Measurements from ENCODE around the gene RNF17.
"Not testable (repeated sequence)": the region's sequence is repeated elsewhere in the genome, so short reads cannot be mapped to it uniquely, and the experiment has no call there.

Gene RNF17

DNA sequence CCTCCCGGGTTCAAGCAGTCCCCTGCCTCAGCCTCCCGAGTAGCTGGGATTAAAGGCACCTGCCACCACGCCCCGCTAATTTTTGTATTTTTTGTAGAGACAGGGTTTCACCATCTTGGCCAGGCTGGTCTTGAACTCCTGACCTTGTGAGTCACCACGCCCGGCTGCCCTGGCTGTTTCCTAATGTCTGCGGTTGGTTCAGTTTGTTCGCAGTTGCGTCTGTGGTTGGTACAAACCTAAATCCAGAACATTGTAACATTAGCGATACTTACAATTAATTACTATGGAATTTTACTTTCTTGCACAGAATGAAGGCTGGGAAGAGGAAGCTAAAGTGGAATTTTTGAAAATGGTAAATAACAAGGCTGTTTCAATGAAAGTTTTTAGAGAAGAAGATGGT, 38.1 kb downstream of the RNF17 start:
- H3K36me3 ChIP-seq (ENCODE audit: control insufficient read depth, insufficient read depth, low read length), result no peaks in the 10 kb centered on the region
- no peaks in the 10 kb centered on the region for H3K79me1 ChIP-seq (ENCODE audit: low read length)
- no peak overlapping the region for H3K27ac ChIP-seq (ENCODE audit: low read depth, low read length)
- H3K4me2 ChIP-seq (ENCODE audit: low read length), result no peak overlapping the region
- H3K9ac ChIP-seq (ENCODE audit: low read length), result no peak overlapping the region
- H4K5ac ChIP-seq (ENCODE audit: low read length), result no peak overlapping the region
- DNase-seq, result no peak
- no CpG with 5 or more reads among the region's 10 CpGs for WGBS (ENCODE audit: extremely low coverage, insufficient coverage, low lambda C conversion rate)
- H2BK15ac ChIP-seq (replicated peaks; ENCODE audit: low read depth), result no peak overlapping the region
- H3K23ac ChIP-seq (ENCODE audit: low read length), result no peak overlapping the region
- H2BK5ac ChIP-seq (ENCODE audit: low read length), result no peak overlapping the region
- H3K18ac ChIP-seq (ENCODE audit: low read length), result no peak overlapping the region
- no peak overlapping the region for H2AK5ac ChIP-seq (ENCODE audit: low read length)
- H3K4ac ChIP-seq (ENCODE audit: low read depth, low read length), result no peak overlapping the region
- H3K56ac ChIP-seq (ENCODE audit: low read length), result no peak overlapping the region
- no peak overlapping the region for H3K4me3 ChIP-seq (ENCODE audit: low read length)
- H3K79me2 ChIP-seq (ENCODE audit: control insufficient read depth, insufficient read depth, low read length), result no peaks in the 10 kb centered on the region
- H2BK120ac ChIP-seq (ENCODE audit: low read depth, low read length), result no peak overlapping the region
- H3K27me3 ChIP-seq (ENCODE audit: insufficient read depth, low read length, poor library complexity), result no peaks in the 10 kb centered on the region
- no peak overlapping the region for H4K8ac ChIP-seq (ENCODE audit: low read depth, low read length)
- H3K4me1 ChIP-seq (ENCODE audit: control insufficient read depth, low read depth, low read length), result no peaks in the 10 kb centered on the region

DNA sequence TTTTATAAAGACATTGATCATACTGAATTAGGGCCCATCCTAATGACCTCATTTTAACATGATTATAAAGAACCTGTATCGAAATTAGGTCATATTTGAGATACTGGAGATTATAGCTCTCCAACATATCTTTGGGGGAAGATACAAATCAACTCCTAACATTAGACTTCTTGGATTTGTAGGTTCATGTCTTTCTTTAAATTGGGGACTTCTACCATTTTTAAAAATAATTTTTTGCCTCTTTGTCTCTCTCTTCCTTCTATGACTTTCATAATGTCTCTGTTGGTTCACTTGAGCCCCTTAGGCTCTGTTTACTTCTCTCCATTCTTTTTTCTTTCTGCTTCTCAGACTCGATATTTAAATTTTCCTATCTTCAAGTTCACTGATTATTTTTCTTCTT, 57.2 kb downstream of the RNF17 start:
- Histone ChIP-seq H3K18ac (ENCODE audit: low read length) (no peak overlapping the region), H3K79me2 (ENCODE audit: control insufficient read depth, insufficient read depth, low read length) (no peaks in the 10 kb centered on the region), H3K4me1 (ENCODE audit: control insufficient read depth, low read depth, low read length) (no peaks in the 10 kb centered on the region), H3K23ac (ENCODE audit: low read length) (no peak overlapping the region), H3K79me1 (ENCODE audit: low read length) (no peaks in the 10 kb centered on the region), H4K5ac (ENCODE audit: low read length) (no peak overlapping the region), H4K8ac (ENCODE audit: low read depth, low read length) (no peak overlapping the region), H3K9ac (ENCODE audit: low read length) (no peak overlapping the region), H2BK15ac (replicated peaks; ENCODE audit: low read depth) (no peak overlapping the region), H3K27ac (ENCODE audit: low read depth, low read length) (no peak overlapping the region), H2BK5ac (ENCODE audit: low read length) (no peak overlapping the region), H3K4ac (ENCODE audit: low read depth, low read length) (no peak overlapping the region), H3K56ac (ENCODE audit: low read length) (no peak overlapping the region), H3K4me3 (ENCODE audit: low read length) (no peak overlapping the region), H2AK5ac (ENCODE audit: low read length) (no peak overlapping the region), H3K27me3 (ENCODE audit: insufficient read depth, low read length, poor library complexity) (no peaks in the 10 kb centered on the region), H3K36me3 (ENCODE audit: control insufficient read depth, insufficient read depth, low read length) (no peaks in the 10 kb centered on the region), H3K4me2 (ENCODE audit: low read length) (no peak overlapping the region), H2BK120ac (ENCODE audit: low read depth, low read length) (no peak overlapping the region)
- no CpG with 5 or more reads among the region's 2 CpGs for WGBS (ENCODE audit: extremely low coverage, insufficient coverage, low lambda C conversion rate)
- no peak for DNase-seq

DNA sequence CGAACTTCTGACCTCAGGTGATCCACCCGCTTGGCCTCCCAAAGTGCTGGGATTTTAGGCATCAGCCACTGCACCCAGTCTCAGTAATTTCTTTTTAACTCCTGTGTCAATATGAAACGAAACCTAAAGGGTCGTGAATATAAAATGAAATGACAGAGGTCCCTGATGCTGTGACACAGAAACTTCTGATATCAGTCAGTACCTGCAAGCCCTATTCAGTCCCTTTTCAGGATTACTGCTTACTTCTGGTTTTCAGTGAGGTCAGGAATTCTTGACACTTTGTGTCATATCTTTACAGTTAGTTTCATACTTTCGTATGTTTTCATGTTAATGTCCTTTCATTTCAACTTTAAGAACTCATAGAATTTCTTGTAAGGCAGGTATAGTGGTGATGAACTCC, 58.7 kb downstream of the RNF17 start:
- H3K36me3 ChIP-seq (ENCODE audit: control insufficient read depth, insufficient read depth, low read length), result no peaks in the 10 kb centered on the region
- H4K5ac ChIP-seq (ENCODE audit: low read length), result no peak overlapping the region
- no peak overlapping the region for H2AK5ac ChIP-seq (ENCODE audit: low read length)
- H3K79me2 ChIP-seq (ENCODE audit: control insufficient read depth, insufficient read depth, low read length), result no peaks in the 10 kb centered on the region
- no peak overlapping the region for H2BK15ac ChIP-seq (replicated peaks; ENCODE audit: low read depth)
- no peak overlapping the region for H2BK120ac ChIP-seq (ENCODE audit: low read depth, low read length)
- no peak for DNase-seq
- H3K18ac ChIP-seq (ENCODE audit: low read length), result no peak overlapping the region
- H3K4me1 ChIP-seq (ENCODE audit: control insufficient read depth, low read depth, low read length), result no peaks in the 10 kb centered on the region
- H3K27ac ChIP-seq (ENCODE audit: low read depth, low read length), result no peak overlapping the region
- no CpG with 5 or more reads among the region's 5 CpGs for WGBS (ENCODE audit: extremely low coverage, insufficient coverage, low lambda C conversion rate)
- no peaks in the 10 kb centered on the region for H3K27me3 ChIP-seq (ENCODE audit: insufficient read depth, low read length, poor library complexity)
- no peak overlapping the region for H3K4me3 ChIP-seq (ENCODE audit: low read length)
- no peak overlapping the region for H2BK5ac ChIP-seq (ENCODE audit: low read length)
- H3K56ac ChIP-seq (ENCODE audit: low read length), result no peak overlapping the region
- H3K4me2 ChIP-seq (ENCODE audit: low read length), result no peak overlapping the region
- H4K8ac ChIP-seq (ENCODE audit: low read depth, low read length), result no peak overlapping the region
- H3K4ac ChIP-seq (ENCODE audit: low read depth, low read length), result no peak overlapping the region
- H3K9ac ChIP-seq (ENCODE audit: low read length), result no peak overlapping the region
- H3K79me1 ChIP-seq (ENCODE audit: low read length), result no peaks in the 10 kb centered on the region
- H3K23ac ChIP-seq (ENCODE audit: low read length), result no peak overlapping the region

DNA sequence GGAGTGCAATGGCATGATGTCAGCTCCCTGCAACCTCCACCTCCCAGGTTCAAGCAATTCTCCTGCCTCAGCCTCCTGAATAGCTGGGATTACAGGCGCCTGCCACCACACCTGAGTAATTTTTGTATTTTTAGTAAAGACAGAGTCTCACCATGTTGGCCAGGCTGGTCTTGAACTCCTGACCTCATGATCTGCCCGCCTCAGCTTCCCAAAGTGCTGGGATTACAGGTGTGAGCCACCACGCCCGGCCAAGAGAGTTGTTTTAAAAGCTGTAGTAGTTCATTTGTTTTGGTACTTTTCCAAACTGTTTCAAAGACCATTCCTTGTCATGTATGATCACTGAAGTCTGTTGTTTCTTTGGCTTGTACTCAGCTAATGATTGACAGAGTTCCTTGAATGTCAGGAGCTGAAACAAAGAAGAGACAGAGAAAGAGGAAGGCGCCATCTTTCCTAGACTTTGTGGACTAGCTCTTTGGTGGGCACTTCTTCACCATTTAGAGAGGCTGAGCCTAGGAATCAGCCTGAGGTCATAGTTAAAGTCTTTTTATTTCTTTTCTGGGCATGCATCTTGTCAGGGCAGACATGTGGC, 59.2 kb downstream of the RNF17 start:
- H3K56ac ChIP-seq (ENCODE audit: low read length); H4K5ac ChIP-seq (ENCODE audit: low read length); H3K27me3 ChIP-seq (ENCODE audit: insufficient read depth, low read length, poor library complexity); H3K4me1 ChIP-seq (ENCODE audit: control insufficient read depth, low read depth, low read length); H3K4me3 ChIP-seq (ENCODE audit: low read length); H3K79me2 ChIP-seq (ENCODE audit: control insufficient read depth, insufficient read depth, low read length); H3K4ac ChIP-seq (ENCODE audit: low read depth, low read length); H3K18ac ChIP-seq (ENCODE audit: low read length); DNase-seq; H3K23ac ChIP-seq (ENCODE audit: low read length); H2BK120ac ChIP-seq (ENCODE audit: low read depth, low read length); H3K4me2 ChIP-seq (ENCODE audit: low read length); H2AK5ac ChIP-seq (ENCODE audit: low read length); H3K9ac ChIP-seq (ENCODE audit: low read length); H2BK5ac ChIP-seq (ENCODE audit: low read length); H4K8ac ChIP-seq (ENCODE audit: low read depth, low read length); H3K27ac ChIP-seq (ENCODE audit: low read depth, low read length); H2BK15ac ChIP-seq (replicated peaks; ENCODE audit: low read depth); H3K36me3 ChIP-seq (ENCODE audit: control insufficient read depth, insufficient read depth, low read length); H3K79me1 ChIP-seq (ENCODE audit: low read length): not testable (repeated sequence)
- no CpG with 5 or more reads among the region's 5 CpGs for WGBS (ENCODE audit: extremely low coverage, insufficient coverage, low lambda C conversion rate)

DNA sequence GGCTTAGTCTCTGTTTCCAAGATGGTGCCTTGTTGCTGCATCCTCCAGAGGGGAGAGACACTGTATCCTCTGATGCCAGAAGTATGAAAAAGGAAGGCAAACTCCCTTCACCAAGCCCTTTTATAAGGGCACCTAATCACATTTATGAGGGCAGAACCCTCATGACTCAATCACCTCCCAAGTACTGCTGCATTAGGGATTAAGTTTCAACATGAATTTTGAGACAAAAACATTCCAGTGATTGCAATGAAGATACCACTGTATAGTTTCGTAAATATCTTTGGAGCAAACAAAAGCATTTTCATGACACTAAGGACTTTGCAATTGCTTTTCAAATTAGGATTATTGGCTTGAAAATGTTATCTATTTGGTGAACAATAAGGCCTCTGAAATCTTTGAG, 63.8 kb downstream of the RNF17 start:
- WGBS (ENCODE audit: extremely low coverage, insufficient coverage, low lambda C conversion rate), result no CpG with 5 or more reads among the region's 1 CpG
- H3K27me3 ChIP-seq (ENCODE audit: insufficient read depth, low read length, poor library complexity), result no peaks in the 10 kb centered on the region

DNA sequence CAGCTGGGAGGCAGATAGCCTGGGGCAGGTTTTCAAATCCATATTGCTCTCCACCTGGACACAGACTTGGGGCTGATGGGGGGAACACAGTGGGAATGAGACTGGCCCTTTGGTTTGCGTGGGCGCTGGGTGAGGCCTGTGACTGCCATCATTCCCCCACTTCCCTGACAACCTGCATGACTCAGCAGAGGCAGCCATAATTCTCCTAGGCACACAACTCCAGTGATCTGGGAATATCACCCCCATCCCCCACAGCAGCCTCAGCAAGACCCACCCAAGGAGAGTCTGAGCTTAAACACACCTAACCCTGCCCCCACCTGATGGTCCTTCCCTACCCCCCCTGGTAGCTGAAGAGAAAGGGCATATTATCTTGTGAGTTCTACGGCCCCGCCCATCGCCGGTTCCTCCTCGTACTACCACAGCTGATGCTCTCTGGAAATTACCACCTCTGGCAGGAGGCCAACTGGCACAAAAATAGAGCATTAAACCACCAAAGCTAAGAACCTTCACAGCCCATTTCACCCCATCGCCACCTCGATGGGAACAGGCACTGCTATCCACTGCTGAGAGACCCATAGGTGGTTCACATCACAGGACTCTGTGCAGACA, 71.0 kb downstream of the RNF17 start:
- peak; percentile 14 for DNase-seq
- H2BK120ac ChIP-seq (ENCODE audit: low read depth, low read length), result no peak overlapping the region
- H4K8ac ChIP-seq (ENCODE audit: low read depth, low read length), result no peak overlapping the region
- H3K79me1 ChIP-seq (ENCODE audit: low read length), result no peaks in the 10 kb centered on the region
- H3K56ac ChIP-seq (ENCODE audit: low read length), result peak overlapping the region; percentile 39
- H3K27me3 ChIP-seq (ENCODE audit: insufficient read depth, low read length, poor library complexity), result no peaks in the 10 kb centered on the region
- no peak overlapping the region for H3K4ac ChIP-seq (ENCODE audit: low read depth, low read length)
- no peak overlapping the region for H4K5ac ChIP-seq (ENCODE audit: low read length)
- H3K36me3 ChIP-seq (ENCODE audit: control insufficient read depth, insufficient read depth, low read length), result no peaks in the 10 kb centered on the region
- H2BK15ac ChIP-seq (replicated peaks; ENCODE audit: low read depth), result no peak overlapping the region
- H3K18ac ChIP-seq (ENCODE audit: low read length), result peak overlapping the region; percentile 72
- H3K4me2 ChIP-seq (ENCODE audit: low read length), result no peak overlapping the region
- H2BK5ac ChIP-seq (ENCODE audit: low read length), result no peak overlapping the region
- H3K4me1 ChIP-seq (ENCODE audit: control insufficient read depth, low read depth, low read length), result no peaks in the 10 kb centered on the region
- no peak overlapping the region for H3K9ac ChIP-seq (ENCODE audit: low read length)
- no peak overlapping the region for H3K23ac ChIP-seq (ENCODE audit: low read length)
- H2AK5ac ChIP-seq (ENCODE audit: low read length), result peak overlapping the region; percentile 11
- peak overlapping the region; percentile 44 for H3K27ac ChIP-seq (ENCODE audit: low read depth, low read length)
- no peaks in the 10 kb centered on the region for H3K79me2 ChIP-seq (ENCODE audit: control insufficient read depth, insufficient read depth, low read length)
- WGBS (ENCODE audit: extremely low coverage, insufficient coverage, low lambda C conversion rate), result no CpG with 5 or more reads among the region's 9 CpGs
- no peak overlapping the region for H3K4me3 ChIP-seq (ENCODE audit: low read length)

More for the DNA sequence above, 63.8 kb downstream of the RNF17 start:
- Histone ChIP-seq H4K8ac (ENCODE audit: low read depth, low read length) (no peak overlapping the region), H3K79me1 (ENCODE audit: low read length) (no peaks in the 10 kb centered on the region), H3K27ac (ENCODE audit: low read depth, low read length) (no peak overlapping the region), H3K56ac (ENCODE audit: low read length) (no peak overlapping the region), H2BK15ac (replicated peaks; ENCODE audit: low read depth) (no peak overlapping the region), H3K23ac (ENCODE audit: low read length) (no peak overlapping the region), H3K4me2 (ENCODE audit: low read length) (no peak overlapping the region), H3K4me3 (ENCODE audit: low read length) (no peak overlapping the region), H3K79me2 (ENCODE audit: control insufficient read depth, insufficient read depth, low read length) (no peaks in the 10 kb centered on the region), H3K18ac (ENCODE audit: low read length) (no peak overlapping the region), H3K9ac (ENCODE audit: low read length) (no peak overlapping the region), H2BK120ac (ENCODE audit: low read depth, low read length) (no peak overlapping the region), H3K36me3 (ENCODE audit: control insufficient read depth, insufficient read depth, low read length) (no peaks in the 10 kb centered on the region), H3K4ac (ENCODE audit: low read depth, low read length) (no peak overlapping the region), H4K5ac (ENCODE audit: low read length) (no peak overlapping the region), H3K4me1 (ENCODE audit: control insufficient read depth, low read depth, low read length) (no peaks in the 10 kb centered on the region), H2AK5ac (ENCODE audit: low read length) (no peak overlapping the region), H2BK5ac (ENCODE audit: low read length) (no peak overlapping the region)
- DNase-seq, result no peak
